ENCODE data around the gene USP22. TPM values are rescaled to one million over a fixed set of nuclear protein-coding genes. Genes with fewer than 3 reads are reported as not detected.

The USP22 gene
- total RNA-seq (2014; rRNA removed; shearing (Covaris generic)): 285 and 296 TPM in 2 replicates
- 68.9 and 77.4 TPM in 2 replicates for polyA plus RNA-seq (2016; fragmentation: Nextera tagmentation; extraction: Ambion mirVana)
- long read RNA-seq, partial matches to known transcripts: 6 of 31 reads
- long read RNA-seq, other reads (novel, unspliced or antisense): 25 of 31 reads

DNA sequence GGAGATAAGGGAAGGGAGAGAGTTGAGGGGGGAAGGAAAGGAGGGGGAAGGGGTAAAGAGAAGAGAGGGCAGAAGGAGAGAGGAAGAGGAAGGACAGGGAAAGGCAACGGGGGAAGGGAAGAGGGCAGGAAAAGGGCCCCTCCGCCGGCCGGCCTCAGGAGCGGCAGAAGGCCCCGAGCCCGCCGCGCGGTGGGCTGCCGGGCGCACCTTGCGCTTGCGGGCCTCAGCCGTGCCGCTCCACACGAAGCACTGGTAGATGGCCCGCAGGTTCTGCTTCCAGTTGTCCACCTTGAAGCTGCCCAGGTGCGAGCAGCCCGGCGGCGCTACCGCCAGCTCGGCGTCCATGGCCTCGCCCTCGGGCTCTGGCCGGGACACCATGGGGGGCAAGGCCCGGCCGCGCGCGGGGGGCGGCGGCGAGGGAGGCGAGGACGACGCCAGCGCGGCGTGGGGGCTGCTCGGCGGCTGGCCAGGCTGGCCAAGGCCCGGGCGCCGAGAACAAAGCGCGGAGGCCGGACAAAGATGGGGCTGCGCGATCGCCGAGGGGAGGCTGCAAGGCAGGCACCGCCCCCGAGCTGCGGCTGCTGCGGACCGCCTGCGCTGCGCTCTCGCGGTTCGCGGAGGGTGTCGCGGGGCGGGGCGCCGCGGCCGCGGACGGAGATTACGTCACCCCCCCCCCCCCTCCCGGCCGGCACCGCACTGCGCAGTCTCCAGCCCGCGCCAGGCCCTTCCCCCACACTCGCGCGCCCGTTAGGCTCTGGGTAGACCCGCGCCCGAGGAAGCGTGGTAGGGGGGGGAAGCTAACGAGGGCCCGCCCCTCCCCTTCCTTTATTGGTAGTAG lies at the start of gene USP22:
TSS of gene USP22 (minus strand) at position 554 of the 838 bp plus-strand sequence. CDS start at position 378, 176 bp downstream.
- Mint-ChIP-seq H3K27ac (peak within 1 kb of the TSS; percentile 99), H3K36me3 (ENCODE audit: low read depth) (peaks cover 24% of the 10 kb centered on the region), H3K9me3 (peaks cover 2% of the 10 kb centered on the region), H3K4me1 (peaks cover 16% of the 10 kb centered on the region), H3K27me3 (ENCODE audit: insufficient read depth, low read depth, poor library complexity) (peaks cover 21% of the 10 kb centered on the region), H3K4me3 (peak within 1 kb of the TSS; percentile 98)
- H2AFZ ChIP-seq: peak within 1 kb of the TSS; percentile 80
- H3K4me1 ChIP-seq (ENCODE audit: insufficient read depth): peaks cover 26% of the 10 kb centered on the region
- H3F3A ChIP-seq (replicated peaks; ENCODE audit: low read depth): peaks cover 5% of the 10 kb centered on the region; the same call in 1 of the 2 replicates
- H4K20me1 ChIP-seq (replicated peaks; ENCODE audit: insufficient read depth): peaks cover 22% of the 10 kb centered on the region
- H3K27ac ChIP-seq (ENCODE audit: low read depth): peak within 1 kb of the TSS; percentile 99
- no peaks in the 10 kb centered on the region for H3K9me2 ChIP-seq (ENCODE audit: insufficient read depth)
- H3K4me3 ChIP-seq: peak within 1 kb of the TSS; percentile 98
- TF ChIP-seq STAT1 (IDR thresholded peaks at IDR 0.05; ENCODE audit: unreplicated experiment): no peak
- no peak for TF ChIP-seq ZNF462 (CRISPR knock-in tag; IDR thresholded peaks at IDR 0.05)
- TF ChIP-seq NANOG (IDR thresholded peaks at IDR 0.05; ENCODE audit: borderline replicate concordance): no peak
- peak; percentile 77 for TF ChIP-seq CREB1 (CRISPR knock-in tag; IDR thresholded peaks at IDR 0.05; ENCODE audit: low read depth)
- no peak for TF ChIP-seq ZNF114 (CRISPR knock-in tag; IDR thresholded peaks at IDR 0.05)
- H3K27me3 ChIP-seq (ENCODE audit: insufficient read depth): no peaks in the 10 kb centered on the region
- ATAC-seq: peak; percentile 54
- H3K79me2 ChIP-seq (replicated peaks; ENCODE audit: insufficient read depth): peaks cover 45% of the 10 kb centered on the region
- H3K36me3 ChIP-seq (ENCODE audit: insufficient read depth): peaks cover 8% of the 10 kb centered on the region
- no peak for DNase-seq (ENCODE audit: low spot score)
- peak within 1 kb of the TSS; percentile 96 for H3K4me2 ChIP-seq

Measured in GM23338 (cell line).